Measurements from ENCODE around the gene LGMN.

LGMN gene

DNA sequence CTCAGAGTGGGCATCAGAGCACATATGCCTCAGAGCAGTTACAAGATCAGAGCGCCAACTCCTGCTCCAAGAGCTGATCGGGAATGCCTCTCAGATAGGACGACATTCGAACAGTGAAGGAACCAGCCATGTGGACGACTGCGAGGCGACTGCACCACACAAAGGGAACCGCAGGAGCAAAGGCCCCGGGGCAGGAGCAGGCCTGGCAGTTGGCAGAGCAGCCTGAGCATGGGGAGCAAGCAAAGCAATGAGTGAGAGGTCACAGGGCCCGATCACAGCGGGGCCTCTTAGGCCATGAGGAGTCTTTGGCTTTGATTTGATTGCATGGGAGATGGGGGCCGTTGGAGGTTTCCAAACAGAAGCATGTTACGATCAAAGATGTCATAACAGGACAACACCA, 90.3 kb downstream of the LGMN start:
- no peak overlapping the region for H3K4me3 ChIP-seq (replicated peaks; ENCODE audit: insufficient read depth, low read length)
- no peaks in the 10 kb centered on the region for H3K27me3 ChIP-seq (ENCODE audit: insufficient read depth, poor library complexity, severe bottlenecking)
- DNase-seq (ENCODE audit: low read depth in 1 of 2, low spot score in 1 of 2): peak in 1 of 2 experiments; percentile 49
- H3K27ac ChIP-seq (replicated peaks): peak overlapping the region; percentile 85
- TF ChIP-seq, protein P1, sequence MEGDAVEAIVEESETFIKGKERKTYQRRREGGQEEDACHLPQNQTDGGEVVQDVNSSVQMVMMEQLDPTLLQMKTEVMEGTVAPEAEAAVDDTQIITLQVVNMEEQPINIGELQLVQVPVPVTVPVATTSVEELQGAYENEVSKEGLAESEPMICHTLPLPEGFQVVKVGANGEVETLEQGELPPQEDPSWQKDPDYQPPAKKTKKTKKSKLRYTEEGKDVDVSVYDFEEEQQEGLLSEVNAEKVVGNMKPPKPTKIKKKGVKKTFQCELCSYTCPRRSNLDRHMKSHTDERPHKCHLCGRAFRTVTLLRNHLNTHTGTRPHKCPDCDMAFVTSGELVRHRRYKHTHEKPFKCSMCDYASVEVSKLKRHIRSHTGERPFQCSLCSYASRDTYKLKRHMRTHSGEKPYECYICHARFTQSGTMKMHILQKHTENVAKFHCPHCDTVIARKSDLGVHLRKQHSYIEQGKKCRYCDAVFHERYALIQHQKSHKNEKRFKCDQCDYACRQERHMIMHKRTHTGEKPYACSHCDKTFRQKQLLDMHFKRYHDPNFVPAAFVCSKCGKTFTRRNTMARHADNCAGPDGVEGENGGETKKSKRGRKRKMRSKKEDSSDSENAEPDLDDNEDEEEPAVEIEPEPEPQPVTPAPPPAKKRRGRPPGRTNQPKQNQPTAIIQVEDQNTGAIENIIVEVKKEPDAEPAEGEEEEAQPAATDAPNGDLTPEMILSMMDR (IDR thresholded peaks at IDR 0.05; ENCODE audit: insufficient read depth, low read length): no peak
- no peak for TF ChIP-seq SPI1 (IDR thresholded peaks at IDR 0.05; ENCODE audit: borderline replicate concordance, low read depth)

DNA sequence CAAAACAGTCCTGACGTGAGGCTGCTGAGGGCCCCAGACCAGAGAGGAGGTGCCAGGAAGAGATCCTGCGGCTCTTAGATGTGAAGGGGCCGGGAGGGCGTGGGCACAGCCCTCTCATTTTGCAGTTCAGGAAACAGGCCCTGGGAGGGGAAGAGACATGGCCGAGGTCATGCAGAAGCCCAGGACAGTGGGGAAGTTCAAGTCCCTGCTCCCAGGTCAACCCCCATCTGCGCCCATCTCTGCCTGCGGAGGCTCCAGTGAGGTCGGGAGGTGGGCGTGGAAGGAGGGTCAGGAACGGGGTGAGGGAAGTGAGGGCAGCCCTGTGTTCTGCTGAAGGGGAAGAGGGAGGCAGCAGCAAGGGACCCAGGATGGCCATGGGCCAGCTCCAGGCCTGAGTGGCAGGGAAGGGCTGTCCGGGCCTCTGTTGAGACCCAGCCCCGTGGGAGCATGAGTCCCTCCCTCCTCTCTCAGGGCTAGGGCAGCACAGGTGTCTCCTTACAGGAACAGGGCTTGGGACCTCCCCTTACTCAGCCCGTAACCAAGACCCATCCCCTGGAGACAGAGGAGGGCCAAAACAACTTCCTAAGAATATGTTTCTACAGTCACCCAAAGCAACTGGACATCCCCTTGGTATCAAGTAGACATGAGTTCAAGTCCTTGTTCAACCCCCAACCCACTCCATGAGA, 90.8 kb downstream of the LGMN start:
- H3K27ac ChIP-seq (replicated peaks): peak overlapping the region; percentile 85
- no peak overlapping the region for H3K4me3 ChIP-seq (replicated peaks; ENCODE audit: insufficient read depth, low read length)
- peak in 1 of 2 experiments; percentile 59 for DNase-seq (ENCODE audit: low read depth in 1 of 2, low spot score in 1 of 2)
- H3K27me3 ChIP-seq (ENCODE audit: insufficient read depth, poor library complexity, severe bottlenecking): no peaks in the 10 kb centered on the region
- TF ChIP-seq POLR2AphosphoS5 (IDR thresholded peaks at IDR 0.05; ENCODE audit: low read depth): no peak; the same call in none of the 2 replicates
- TF ChIP-seq, protein P2, sequence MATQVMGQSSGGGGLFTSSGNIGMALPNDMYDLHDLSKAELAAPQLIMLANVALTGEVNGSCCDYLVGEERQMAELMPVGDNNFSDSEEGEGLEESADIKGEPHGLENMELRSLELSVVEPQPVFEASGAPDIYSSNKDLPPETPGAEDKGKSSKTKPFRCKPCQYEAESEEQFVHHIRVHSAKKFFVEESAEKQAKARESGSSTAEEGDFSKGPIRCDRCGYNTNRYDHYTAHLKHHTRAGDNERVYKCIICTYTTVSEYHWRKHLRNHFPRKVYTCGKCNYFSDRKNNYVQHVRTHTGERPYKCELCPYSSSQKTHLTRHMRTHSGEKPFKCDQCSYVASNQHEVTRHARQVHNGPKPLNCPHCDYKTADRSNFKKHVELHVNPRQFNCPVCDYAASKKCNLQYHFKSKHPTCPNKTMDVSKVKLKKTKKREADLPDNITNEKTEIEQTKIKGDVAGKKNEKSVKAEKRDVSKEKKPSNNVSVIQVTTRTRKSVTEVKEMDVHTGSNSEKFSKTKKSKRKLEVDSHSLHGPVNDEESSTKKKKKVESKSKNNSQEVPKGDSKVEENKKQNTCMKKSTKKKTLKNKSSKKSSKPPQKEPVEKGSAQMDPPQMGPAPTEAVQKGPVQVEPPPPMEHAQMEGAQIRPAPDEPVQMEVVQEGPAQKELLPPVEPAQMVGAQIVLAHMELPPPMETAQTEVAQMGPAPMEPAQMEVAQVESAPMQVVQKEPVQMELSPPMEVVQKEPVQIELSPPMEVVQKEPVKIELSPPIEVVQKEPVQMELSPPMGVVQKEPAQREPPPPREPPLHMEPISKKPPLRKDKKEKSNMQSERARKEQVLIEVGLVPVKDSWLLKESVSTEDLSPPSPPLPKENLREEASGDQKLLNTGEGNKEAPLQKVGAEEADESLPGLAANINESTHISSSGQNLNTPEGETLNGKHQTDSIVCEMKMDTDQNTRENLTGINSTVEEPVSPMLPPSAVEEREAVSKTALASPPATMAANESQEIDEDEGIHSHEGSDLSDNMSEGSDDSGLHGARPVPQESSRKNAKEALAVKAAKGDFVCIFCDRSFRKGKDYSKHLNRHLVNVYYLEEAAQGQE (IDR thresholded peaks at IDR 0.05; ENCODE audit: insufficient replicate concordance, low read depth): no peak

DNA sequence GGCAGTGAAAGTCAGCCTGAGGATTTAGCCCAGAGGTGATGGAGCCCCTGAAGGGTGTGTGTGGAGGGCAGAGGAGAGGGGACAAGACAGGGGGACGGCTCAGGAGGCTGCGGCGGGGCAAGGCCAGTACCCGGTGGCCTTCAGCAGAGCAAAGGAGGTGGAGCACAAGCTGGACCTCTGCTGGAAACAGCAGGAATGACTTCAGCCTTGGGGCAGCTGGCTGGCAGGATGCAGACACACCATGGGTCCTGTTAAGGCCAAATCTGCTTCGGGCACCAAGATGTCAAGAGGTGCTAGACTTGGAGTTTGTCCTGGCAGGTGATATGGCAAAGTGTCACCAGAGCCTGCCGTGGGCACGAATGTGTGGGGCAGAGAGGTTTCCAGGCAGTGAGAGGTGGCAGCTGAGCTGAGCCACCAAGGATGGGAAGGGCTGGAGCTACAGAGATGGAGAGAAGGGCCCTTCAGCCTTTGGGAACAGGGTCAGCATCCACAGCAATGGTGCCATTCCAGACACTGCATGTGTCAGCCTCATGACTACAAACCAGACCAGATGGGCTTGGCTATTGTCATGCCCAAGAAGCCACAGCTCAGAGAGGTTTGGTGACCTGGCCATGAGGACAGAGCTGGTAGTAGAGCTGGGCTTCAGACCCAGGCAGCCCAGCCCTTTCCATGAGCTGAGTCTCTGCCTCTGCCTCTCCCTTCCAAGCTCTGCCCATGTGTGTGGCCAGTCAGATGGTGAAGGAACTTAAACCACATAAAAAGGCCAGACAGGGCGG, 91.9 kb downstream of the LGMN start:
- TF ChIP-seq POLR2AphosphoS5 (IDR thresholded peaks at IDR 0.05; ENCODE audit: low read depth): no peak
- TF ChIP-seq, protein P1 (IDR thresholded peaks at IDR 0.05; ENCODE audit: insufficient read depth, low read length): peak; percentile 5
- no peak for DNase-seq (ENCODE audit: low read depth in 1 of 2, low spot score in 1 of 2)
- no peaks in the 10 kb centered on the region for H3K27me3 ChIP-seq (ENCODE audit: insufficient read depth, poor library complexity, severe bottlenecking)
- H3K4me3 ChIP-seq (replicated peaks; ENCODE audit: insufficient read depth, low read length): peak overlapping the region; percentile 19; the same call in 1 of the 2 replicates
- peak overlapping the region; percentile 85 for H3K27ac ChIP-seq (replicated peaks)

DNA sequence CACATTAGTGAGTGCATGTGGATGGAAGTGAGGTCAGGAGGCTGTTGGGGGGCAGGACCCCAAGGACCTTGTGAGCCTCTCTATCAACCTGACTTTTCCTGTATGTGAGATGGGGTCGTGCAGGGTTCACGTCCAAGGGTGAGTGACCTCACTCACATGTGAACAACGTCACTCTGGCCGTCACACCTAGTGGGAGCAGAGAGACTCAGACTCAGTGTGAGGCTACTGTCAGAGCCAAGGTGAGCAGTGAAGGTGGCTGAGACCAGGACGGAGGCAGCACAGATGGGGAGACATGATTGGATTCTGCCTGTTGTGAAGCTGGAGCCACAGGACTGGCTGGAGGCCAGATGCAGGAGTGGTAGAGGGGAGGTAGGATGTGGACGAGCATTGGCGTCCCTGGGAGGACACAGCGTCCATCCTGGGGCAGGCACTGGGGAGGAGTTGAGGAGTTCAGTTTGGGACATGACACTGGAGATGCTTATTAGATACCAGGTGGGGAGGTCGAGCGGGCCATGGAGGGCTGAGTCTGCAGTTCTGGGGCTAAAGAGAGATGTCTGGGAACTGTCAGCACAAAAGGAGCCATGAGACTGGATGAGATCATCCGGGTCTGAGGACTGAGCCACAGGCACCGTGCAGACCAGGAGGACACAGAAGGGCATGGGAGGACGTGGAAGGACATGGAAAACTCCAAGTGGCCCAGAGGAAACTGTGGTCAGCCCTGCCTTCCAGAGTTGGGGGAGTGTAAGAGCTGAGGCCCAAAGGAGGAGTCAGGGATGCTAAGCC, 92.8 kb downstream of the LGMN start:
- H3K4me3 ChIP-seq (replicated peaks; ENCODE audit: insufficient read depth, low read length): peak overlapping the region; percentile 19
- H3K27me3 ChIP-seq (ENCODE audit: insufficient read depth, poor library complexity, severe bottlenecking): no peaks in the 10 kb centered on the region
- H3K27ac ChIP-seq (replicated peaks): 0 out of 2 replicates have a peak overlapping the region, but pooled peaks have one; percentile 9
- TF ChIP-seq POLR2AphosphoS5 (IDR thresholded peaks at IDR 0.05; ENCODE audit: low read depth) (peak; percentile 22; the same call in 1 of the 2 replicates), GABPA (IDR thresholded peaks at IDR 0.05; ENCODE audit: low read depth) (no peak), SPI1 (IDR thresholded peaks at IDR 0.05; ENCODE audit: borderline replicate concordance, low read depth) (no peak)
- TF ChIP-seq, protein P2 (IDR thresholded peaks at IDR 0.05; ENCODE audit: insufficient replicate concordance, low read depth): no peak
- TF ChIP-seq, protein P1 (IDR thresholded peaks at IDR 0.05; ENCODE audit: insufficient read depth, low read length): no peak
- no peak for DNase-seq (ENCODE audit: low read depth in 1 of 2, low spot score in 1 of 2)
